ENCODE data around the gene CTTN.

Gene CTTN

GRCh38 chr11:70410276-70411205 lies 12.2 kb downstream of the CTTN start:
- no peak for DNase-seq

DNA sequence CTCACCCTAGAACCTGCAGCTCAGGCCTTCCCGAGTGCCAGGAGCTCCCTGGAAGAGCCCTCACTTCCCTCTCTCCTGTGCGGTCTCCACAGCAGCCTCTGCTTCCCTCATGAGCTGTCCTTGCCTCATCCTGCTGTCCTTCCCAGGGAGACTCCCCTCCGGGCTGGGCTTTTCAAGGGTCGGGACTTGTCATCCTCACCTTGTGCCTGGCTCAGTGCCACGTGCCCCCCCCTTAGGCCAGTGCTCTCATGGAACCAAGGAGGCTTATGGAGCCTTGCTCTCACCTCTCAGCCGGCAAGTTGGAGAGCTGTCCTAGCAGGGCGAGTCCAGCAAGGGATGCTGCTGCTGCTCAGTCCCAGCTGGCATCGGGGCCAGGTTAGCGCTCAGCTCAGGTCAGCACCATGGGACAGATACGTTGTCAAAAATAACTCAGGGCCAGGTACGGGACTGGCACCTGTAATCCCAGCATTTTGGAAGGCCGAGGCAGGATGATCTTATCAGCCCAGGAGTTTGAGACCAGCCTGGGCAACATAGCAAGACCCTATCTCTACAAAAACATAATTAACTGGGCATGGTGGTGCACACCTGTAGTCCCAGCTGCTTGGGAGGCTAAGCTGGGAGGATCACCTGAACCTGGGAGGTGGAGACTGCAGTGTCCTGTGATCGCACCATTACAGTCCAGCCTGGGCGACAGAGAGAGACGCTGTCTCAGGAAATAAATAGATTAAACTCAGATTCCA lies 13.6 kb downstream of the CTTN start:
- DNase-seq, result no peak

DNA sequence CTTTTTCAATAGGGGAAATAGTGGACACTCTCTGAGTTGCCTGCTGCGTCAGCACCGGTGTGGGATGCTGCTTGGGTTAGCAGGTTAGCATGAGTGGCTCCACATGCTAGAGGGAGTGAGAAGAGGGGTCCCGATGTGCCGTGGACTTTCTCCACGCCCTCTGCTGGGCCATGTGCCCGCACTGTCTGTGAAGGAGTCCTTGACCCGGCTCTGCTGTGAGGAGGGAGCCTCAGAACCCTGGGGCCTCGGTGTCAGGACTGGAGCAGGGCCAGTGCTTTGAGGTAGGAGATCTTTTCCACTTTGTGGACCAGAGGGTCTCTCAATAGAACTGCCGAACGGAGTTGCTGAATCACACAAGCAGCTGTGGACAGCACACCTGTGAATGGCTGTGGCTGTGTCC lies 14.8 kb downstream of the CTTN start:
- DNase-seq, result no peak

DNA sequence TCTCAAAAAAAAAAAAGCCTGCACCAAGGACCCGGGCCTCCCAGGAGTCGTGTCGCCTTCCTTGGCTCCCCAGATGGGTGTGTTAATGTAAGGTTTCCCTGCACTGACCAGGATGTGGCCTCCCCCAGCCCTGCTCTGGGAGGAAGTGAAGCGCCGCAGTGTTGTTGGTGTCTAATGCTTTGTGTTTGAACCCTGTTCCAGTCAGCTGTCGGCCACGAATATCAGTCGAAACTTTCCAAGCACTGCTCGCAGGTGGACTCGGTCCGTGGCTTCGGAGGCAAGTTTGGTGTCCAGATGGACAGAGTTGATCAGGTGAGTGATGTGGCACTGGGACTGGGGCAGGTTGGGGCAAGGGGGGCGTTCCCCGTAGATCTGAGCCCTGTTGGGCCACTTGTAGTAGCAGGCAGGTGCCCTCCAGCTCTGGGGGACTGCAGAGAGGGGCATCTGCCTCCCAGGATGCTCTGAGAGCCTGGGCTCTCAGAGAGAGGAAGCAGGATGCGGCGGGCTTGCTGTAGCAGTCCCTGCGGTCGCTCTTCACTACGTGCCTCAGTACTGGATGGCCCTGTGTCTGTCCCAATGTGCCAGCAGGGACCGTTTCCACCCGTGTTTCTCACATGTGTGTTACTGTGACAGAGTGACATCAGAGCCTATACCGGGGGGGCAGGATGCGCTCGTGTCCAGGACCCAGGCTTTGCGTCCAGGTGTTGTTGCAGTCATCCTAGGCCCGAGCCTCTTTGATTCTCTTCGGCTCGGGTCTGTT lies 16.2 kb downstream of the CTTN start:
- no peak for DNase-seq

- DNase-seq, result no peak
Observed at GRCh38 chr11:70415191-70415590, 16.9 kb downstream of the CTTN start.

DNA sequence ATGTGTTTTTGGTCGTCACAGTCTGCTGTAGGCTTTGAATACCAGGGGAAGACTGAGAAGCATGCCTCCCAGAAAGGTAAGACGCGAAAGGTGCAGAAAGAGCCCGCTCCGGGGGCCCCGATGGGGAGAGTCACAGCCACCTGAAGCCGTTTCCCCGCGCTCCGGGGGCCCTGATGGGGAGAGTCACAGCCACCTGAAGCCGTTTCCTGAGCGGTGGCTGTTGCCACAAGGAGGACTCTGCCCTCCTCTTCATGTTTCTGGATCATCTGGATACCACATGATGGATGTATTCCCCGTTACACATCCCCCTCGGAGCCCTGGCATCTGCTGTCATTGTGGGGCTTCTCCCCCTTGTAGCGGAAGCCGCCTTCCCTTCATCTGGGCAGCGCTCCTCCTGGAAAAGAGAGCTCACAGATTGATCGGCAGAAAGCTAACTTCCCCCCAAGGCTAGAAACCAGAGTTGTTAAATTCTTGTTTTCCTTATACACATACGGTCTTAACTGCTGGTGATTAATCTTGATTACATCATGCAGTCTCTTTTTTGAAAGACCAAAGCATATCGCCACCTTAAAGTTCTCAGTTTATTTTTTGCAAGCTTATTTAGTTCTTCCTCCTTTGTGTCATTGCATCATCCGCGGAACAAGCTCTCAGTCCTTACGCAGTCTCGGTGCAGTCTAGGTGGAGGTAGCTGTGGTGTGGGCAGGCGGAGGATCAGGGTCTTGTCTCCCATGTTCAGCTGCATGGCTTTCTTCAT lies 17.5 kb downstream of the CTTN start:
- no peak for DNase-seq

DNA sequence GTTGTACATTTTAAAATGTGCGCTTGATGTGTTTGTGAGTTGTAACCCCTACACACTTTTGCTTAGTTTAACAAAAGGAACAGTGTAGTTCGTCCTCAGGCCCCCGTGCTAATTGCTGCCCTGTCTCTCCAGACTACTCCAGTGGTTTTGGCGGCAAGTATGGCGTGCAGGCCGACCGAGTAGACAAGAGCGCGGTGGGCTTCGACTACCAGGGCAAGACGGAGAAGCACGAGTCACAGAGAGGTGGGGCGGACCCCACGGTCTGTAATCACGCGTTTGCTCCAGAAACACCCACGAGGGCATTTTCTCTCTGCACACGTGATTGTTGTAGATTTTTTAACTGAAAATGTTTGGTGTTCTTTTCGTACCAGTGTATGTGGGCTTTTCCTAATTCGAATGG lies 18.6 kb downstream of the CTTN start:
- no peak for DNase-seq

DNA sequence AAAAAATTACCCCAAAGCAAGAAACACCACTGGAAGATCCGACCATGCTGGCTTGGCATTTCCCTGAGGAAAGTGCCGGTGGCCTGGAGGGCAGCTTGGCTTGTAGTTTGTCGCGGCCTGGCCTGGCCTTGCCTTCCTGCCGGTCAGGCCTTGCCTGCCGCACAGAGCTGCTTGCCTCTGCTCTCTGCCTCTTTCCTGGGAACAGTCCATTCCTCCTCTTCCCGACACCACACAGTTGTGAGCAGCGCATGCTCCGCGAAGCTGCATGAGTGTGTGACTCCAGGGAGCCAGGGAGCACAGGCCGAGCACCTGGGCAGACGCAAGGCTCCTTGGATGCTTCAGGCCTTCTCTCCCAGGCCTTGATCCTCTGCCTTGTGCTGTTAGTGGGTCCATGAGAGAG lies 19.8 kb downstream of the CTTN start:
- no peak for DNase-seq

GRCh38 chr11:70419307-70420007 lies 21.1 kb downstream of the CTTN start:
- DNase-seq, result no peak

- no peak for DNase-seq
Observed at GRCh38 chr11:70420008-70420464, 21.7 kb downstream of the CTTN start.

GRCh38 chr11:70420496-70420895 lies 22.2 kb downstream of the CTTN start:
- DNase-seq, result no peak

DNA sequence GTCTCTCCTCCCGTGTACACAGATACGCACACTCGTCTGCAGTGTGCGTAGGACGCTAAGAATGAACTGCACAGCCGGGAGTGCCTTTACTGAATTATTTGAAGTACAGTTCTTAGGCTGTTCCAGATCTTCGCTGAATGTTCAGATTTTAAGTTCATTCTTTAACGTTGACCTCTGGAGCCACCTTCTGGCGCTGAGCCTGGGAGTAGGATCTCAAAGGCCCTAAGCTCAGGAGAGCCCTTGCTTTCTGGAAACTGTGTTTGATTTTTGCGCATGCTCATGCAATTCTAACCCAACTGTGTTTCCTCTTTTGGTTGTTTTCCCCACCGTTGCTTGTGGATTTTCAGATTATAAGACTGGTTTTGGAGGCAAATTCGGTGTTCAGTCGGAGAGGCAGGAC lies 22.8 kb downstream of the CTTN start:
- DNase-seq, result no peak

DNA sequence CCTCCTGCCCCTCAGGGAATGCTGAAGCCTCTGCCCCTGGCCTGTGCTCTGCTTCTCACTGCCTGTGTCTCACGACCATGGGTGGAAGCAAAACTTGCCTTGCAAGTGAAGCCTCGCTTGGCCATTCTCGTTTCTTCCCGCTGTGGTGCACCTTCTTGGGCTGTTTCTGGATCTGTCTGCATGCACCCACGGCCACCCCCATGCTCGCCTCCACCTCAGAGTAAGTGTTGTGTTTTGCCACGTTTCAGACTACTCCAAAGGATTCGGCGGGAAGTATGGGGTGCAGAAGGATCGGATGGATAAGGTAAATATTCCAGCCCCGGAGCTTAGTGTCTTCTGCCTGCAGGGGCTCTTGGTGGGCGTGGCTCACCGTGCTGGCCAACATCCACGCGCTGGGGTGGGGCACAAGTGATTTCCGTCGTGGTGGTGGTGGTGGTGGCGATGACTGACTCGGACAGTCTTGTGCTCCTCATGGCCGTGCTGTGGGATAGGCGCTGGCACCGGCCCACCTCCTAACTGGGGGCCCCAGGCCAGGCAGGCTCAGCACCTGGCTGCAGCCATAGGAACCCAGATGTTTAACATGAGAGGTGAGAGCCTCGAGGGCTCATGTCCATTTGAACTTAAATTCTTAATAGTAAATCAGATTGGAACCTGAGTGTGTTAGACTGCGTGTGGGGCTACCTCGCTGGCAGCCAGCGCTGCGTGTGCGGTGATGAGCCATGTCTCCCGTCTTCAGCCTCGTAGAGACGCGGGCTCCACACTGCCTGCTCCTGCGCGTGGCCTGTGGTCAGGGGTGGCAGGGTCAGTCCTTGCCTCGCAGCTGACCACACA lies 24.6 kb downstream of the CTTN start:
- DNase-seq, result no peak

DNA sequence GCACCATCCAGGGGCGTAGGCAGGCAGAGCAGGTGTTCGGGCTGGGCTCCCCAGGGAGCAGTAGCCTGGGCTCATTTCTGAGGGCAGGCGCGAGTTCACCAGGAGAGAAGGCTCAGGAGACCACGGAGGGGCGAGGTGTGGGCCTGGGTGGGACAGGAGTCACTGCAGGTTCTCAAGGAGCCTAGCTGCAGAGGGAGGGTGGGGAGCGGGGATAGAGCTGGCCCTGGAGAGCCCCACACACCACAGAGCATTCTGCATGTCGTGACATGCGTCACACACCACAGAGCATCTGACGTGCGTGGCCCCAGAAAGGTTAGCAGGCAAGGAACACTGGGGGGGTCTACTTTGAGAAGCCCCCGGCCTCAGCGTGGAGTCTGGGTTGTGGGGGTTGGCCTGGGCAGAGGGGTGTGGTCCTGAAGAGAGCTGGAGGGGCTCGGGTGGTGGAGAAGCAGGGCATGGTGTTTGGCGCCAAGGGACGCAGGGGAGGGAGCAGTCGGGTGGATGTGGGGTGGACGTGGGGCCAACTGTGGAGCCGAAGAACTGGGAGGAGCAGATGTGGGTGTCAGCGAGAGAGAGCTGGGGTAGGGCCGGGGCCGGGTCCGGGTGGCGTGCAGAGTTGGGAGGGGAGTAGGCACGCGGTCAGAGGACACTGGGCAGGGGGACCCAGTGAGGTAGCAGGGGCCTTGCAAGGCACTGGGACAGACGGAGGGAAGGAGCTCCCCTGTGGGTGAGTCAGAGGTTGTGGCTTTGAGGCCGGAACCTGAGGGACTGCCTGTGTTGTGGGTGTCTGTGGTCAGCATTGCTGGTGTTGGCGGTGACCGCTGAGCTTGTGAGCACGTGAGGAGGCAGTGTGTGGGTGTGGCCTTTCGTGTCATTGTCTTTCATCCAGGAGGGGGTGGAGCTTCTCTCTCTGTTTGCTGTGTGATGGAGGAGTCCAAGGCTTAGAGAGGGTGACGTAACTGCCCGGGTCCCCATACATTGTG lies 25.5 kb downstream of the CTTN start:
- peak in 1 of 2 experiments; percentile 21 for DNase-seq

DNA sequence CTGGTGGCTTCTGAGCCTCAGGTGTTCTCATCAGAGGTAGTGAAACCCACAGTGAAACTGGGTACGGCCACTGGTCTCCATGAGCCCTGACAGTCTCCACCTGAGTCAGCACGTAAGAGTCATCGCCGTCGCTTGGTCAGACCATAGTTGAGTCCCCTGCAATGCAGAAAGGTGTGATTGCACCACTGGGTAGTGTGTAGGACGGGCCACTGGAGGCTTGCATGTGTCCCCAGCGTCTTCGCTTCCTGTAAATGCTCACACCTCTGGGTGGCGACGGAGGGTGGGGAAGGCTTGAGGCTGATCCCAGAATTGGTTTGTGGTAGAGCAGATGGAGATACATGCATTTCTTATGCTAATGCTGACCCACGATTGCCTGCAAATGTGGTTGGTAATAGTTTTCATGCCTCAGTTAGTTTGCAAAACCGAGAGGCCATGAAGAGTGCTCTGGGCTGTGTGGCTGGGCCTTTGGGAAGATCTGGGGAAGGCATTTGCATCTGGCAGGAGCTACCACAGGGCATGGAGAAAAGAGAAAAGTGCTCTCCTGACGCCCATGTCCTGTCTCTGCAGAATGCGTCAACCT lies 26.5 kb downstream of the CTTN start:
- peak; percentile 48 to 80 for DNase-seq

DNA sequence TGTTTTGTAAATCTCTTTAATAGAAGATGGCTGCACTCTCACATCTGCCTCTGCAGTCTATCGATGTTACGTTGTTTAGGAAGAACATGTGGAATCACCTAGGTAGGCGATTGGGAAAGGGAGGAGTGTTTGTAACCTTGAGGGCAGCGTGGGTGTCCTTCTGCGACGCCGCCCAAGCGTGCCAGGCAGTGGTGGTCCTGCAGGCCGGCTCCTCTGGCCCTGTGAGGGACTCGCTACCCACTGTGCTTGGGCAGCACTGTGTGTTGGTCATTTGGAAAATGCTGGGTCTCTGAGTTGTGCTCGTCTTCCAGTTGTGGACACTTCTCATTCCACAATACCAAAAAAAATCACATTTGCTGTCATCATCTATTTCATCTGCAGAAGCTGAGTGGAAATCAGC lies 29.1 kb downstream of the CTTN start:
- DNase-seq, result no peak

- DNase-seq, result no peak
Observed at GRCh38 chr11:70428701-70429427, 30.5 kb downstream of the CTTN start.

DNA sequence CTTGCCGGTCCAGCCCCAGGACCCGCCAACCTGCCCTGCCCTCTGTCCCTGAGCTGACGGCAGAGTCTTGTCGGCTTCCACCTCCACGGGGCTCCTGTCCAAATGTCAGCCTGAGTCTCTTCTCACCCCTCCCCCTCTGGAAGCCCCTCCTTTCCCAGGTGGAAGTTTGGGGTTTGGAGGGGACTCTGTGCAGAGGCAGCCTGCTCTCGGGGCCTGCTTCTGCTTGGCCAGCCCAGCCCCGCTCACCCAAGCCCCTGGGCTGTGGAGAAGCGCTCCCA lies 31.0 kb downstream of the CTTN start:
- no peak for DNase-seq

Data from NCI-H526 (cell line).